Hindlimb muscle (tissue), 1 donor: ENCODE data around the gene TAOK1. TPM values are rescaled to one million over a fixed set of nuclear protein-coding genes. Genes with fewer than 3 reads are reported as not detected.
"Not testable (repeated sequence)": the region's sequence is repeated elsewhere in the genome, so short reads cannot be mapped to it uniquely, and the experiment has no call there.

Experiments
- DNase-seq: peaks from one replicate; pipeline ENCODE4 v3.0.0-alpha.2; 2013
- polyA plus RNA-seq: library from polyadenylated mRNA; unstranded; fragments of 120-200 nt; gene quantifications from one replicate; pipeline ENCODE4 v1.2.1, GENCODE V29; 2013; ENCODE audit not compliant: insufficient read length

The TAOK1 gene
- polyA plus RNA-seq, 1 donor: 29.9 TPM

- DNase-seq: no peak
These were observed 59.9 kb downstream of the TAOK1 start for GRCh38 chr17:29449865-29450671.

GRCh38 chr17:29451121-29451742, 61.1 kb downstream of the TAOK1 start:
- DNase-seq: no peak

GRCh38 chr17:29458066-29458465, 67.9 kb downstream of the TAOK1 start:
- DNase-seq: no peak

- DNase-seq: no peak
These were observed 71.5 kb downstream of the TAOK1 start for GRCh38 chr17:29461483-29462206.

GRCh38 chr17:29469276-29469675, 79.1 kb downstream of the TAOK1 start:
- no peak for DNase-seq

- DNase-seq: not testable (repeated sequence)
These were observed 83.3 kb downstream of the TAOK1 start for GRCh38 chr17:29473437-29473836.

- no peak for DNase-seq
These were observed 84.1 kb downstream of the TAOK1 start for GRCh38 chr17:29474297-29474696.

GRCh38 chr17:29475891-29476290, 85.7 kb downstream of the TAOK1 start:
- no peak for DNase-seq

- not testable (repeated sequence) for DNase-seq
These were observed 90.2 kb downstream of the TAOK1 start for GRCh38 chr17:29480249-29480928.

- no peak for DNase-seq
These were observed 93.3 kb downstream of the TAOK1 start for GRCh38 chr17:29483503-29483902.

- DNase-seq: no peak
These were observed 104.8 kb downstream of the TAOK1 start for GRCh38 chr17:29495011-29495410.

- no peak for DNase-seq
These were observed 114.5 kb downstream of the TAOK1 start for GRCh38 chr17:29504711-29505110.

- DNase-seq: no peak
These were observed 115.7 kb downstream of the TAOK1 start for GRCh38 chr17:29505836-29506235.

- no peak for DNase-seq
These were observed 120.8 kb downstream of the TAOK1 start for GRCh38 chr17:29510953-29511352.

GRCh38 chr17:29514792-29515191, 124.6 kb downstream of the TAOK1 start:
- no peak for DNase-seq

- no peak for DNase-seq
These were observed 128.2 kb downstream of the TAOK1 start for GRCh38 chr17:29518359-29518758.

GRCh38 chr17:29524692-29525091, 134.5 kb downstream of the TAOK1 start:
- no peak for DNase-seq

- DNase-seq: no peak
These were observed 136.2 kb downstream of the TAOK1 start for GRCh38 chr17:29526322-29526721.

GRCh38 chr17:29533976-29534375, 143.8 kb downstream of the TAOK1 start:
- no peak for DNase-seq

- no peak for DNase-seq
These were observed 153.9 kb downstream of the TAOK1 start for GRCh38 chr17:29544066-29544465.

- DNase-seq: no peak
These were observed 155.9 kb downstream of the TAOK1 start for GRCh38 chr17:29546085-29546484.

- DNase-seq: no peak
These were observed 156.7 kb downstream of the TAOK1 start for GRCh38 chr17:29546830-29547229.
